ENCODE results near the gene CFAP90. TPM values are rescaled to one million over a fixed set of nuclear protein-coding genes. Genes with fewer than 3 reads are reported as not detected.

CFAP90 gene
- total RNA-seq, 4 donors from 2014 or later = not detected

DNA sequence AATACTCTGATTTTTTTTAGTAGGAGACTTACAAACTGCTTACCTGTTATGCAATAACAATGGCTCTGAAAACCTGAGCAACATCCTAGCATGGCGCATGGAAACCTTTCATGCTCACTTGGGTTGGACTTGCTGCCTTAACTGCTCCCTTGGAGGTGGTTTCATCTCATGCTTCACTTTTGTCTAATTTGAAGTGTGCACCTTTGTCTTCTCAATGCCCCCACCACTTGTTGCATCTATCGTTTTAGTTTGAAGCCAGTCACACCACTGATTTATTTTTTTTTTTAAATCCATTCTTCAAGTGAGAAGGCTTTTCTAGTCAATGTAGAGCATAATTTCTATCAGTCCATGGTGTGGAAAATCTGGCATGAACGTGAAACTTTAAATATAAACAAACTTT, 63.2 kb downstream of the CFAP90 start:
- peaks cover 0 to 16% of the 10 kb centered on the region in 2 donors for H3K36me3 ChIP-seq
- no peaks in the 10 kb centered on the region for H3K9me3 ChIP-seq
- no peaks in the 10 kb centered on the region for H3K4me1 ChIP-seq
- H3K27me3 ChIP-seq = no peaks in the 10 kb centered on the region
- DNase-seq (no peak), ATAC-seq (no peak)
- TF ChIP-seq, protein P1, sequence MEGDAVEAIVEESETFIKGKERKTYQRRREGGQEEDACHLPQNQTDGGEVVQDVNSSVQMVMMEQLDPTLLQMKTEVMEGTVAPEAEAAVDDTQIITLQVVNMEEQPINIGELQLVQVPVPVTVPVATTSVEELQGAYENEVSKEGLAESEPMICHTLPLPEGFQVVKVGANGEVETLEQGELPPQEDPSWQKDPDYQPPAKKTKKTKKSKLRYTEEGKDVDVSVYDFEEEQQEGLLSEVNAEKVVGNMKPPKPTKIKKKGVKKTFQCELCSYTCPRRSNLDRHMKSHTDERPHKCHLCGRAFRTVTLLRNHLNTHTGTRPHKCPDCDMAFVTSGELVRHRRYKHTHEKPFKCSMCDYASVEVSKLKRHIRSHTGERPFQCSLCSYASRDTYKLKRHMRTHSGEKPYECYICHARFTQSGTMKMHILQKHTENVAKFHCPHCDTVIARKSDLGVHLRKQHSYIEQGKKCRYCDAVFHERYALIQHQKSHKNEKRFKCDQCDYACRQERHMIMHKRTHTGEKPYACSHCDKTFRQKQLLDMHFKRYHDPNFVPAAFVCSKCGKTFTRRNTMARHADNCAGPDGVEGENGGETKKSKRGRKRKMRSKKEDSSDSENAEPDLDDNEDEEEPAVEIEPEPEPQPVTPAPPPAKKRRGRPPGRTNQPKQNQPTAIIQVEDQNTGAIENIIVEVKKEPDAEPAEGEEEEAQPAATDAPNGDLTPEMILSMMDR (IDR thresholded peaks at IDR 0.05 in 4 of 5, conservative IDR thresholded peaks at IDR 0.05 in 1 of 5) = no peak
- no peak for TF ChIP-seq POLR2A (IDR thresholded peaks at IDR 0.05)
- intact Hi-C loops (cut with DNase I; ENCODE audit: low total_unique reads) (no loop called here), in situ Hi-C loops (cut with MboI; ENCODE audit: low sequenced_read_pairs in 4 of 4) (no loop called here)
- H3K27ac ChIP-seq = no peak overlapping the region
- H3K4me3 ChIP-seq = no peak overlapping the region

DNA sequence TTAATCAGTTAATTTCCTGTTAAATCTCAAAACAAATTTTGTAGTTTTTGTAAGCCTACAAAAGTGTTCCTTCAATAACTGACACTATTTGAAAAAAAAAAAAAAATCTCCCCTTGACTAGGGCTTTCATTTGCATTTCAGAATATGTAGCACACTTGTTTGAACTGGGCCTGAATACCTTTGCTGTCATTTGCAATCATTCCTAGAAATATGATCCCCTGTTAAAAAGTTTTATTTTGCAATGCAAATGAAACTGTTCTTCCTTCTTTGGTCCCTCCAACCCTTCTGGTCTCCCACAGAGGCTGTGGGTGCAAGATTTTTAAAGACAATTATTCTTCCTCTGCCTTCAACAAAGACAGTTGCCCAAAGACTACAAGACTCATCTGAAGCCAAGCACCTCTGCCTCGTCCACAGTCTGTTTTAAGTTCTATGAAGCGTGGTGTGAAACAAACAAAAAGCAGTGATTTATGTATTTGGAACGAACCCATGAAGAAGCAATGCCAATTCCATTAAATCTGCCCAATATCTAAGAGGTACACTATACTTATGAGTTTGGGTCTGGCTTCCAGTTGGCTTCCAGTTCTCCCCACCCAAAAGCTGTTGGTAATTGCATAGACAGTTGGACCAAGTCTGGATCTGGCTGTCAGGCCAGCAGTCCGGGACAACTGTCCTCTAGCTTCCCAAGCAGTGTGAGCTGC, 66.1 kb downstream of the CFAP90 start:
- ATAC-seq (no peak), DNase-seq (no peak)
- in situ Hi-C loops (cut with MboI; ENCODE audit: low sequenced_read_pairs in 4 of 4) = no loop called here
- TF ChIP-seq, protein P1 (IDR thresholded peaks at IDR 0.05 in 4 of 5, conservative IDR thresholded peaks at IDR 0.05 in 1 of 5) = no peak
- no peak for TF ChIP-seq POLR2A (IDR thresholded peaks at IDR 0.05)
- no peaks in the 10 kb centered on the region for H3K27me3 ChIP-seq
- peaks cover 0 to 16% of the 10 kb centered on the region in 2 donors for H3K36me3 ChIP-seq
- H3K4me1 ChIP-seq = no peaks in the 10 kb centered on the region
- H3K27ac ChIP-seq = no peak overlapping the region
- H3K9me3 ChIP-seq = no peaks in the 10 kb centered on the region
- H3K4me3 ChIP-seq = no peak overlapping the region
- intact Hi-C loops (cut with DNase I; ENCODE audit: low total_unique reads) = no loop called here

DNA sequence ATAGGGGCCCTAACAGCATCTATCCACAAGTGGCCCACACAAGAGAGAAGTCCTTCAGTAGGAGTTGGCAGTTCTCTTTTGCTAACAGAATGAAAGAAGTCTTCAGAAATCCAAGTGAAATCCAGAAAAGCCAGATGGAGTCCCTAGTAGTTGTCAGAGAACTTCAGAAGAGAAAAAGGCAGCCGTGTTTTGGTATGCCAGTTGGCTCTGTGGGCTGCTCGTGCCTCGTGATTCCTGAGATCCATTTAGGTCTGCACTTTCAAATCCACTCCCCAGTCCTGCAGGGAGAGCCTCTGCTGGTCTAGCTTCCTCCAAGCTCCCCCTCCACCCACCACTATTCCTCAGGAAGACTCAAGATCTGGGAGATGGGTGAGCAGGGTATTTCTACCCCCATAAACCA, 69.0 kb downstream of the CFAP90 start:
- no peak for DNase-seq
- intact Hi-C loops (cut with DNase I; ENCODE audit: low total_unique reads) = no loop called here
- no peaks in the 10 kb centered on the region for H3K27me3 ChIP-seq
- TF ChIP-seq POLR2A (IDR thresholded peaks at IDR 0.05) = no peak
- TF ChIP-seq, protein P1 (IDR thresholded peaks at IDR 0.05 in 4 of 5, conservative IDR thresholded peaks at IDR 0.05 in 1 of 5) = no peak
- H3K9me3 ChIP-seq = no peaks in the 10 kb centered on the region
- no peak for ATAC-seq
- no peaks in the 10 kb centered on the region for H3K4me1 ChIP-seq
- no peak overlapping the region for H3K4me3 ChIP-seq
- in situ Hi-C loops (cut with MboI; ENCODE audit: low sequenced_read_pairs in 4 of 4) = no loop called here
- H3K27ac ChIP-seq = no peak overlapping the region
- H3K36me3 ChIP-seq = peaks cover 0 to 16% of the 10 kb centered on the region in 2 donors

Other genes starting within 250 kb of the CFAP90 start
- 1 to 10 TPM; 6.8 to 9.4 (median 7.3) TPM for gene FASTKD3, start 17.9 kb upstream of the CFAP90 start, total RNA-seq
- 10 to 100 TPM; 27.9 to 75.1 (median 50.8) TPM for gene MTRR, start 18.0 kb upstream of the CFAP90 start, total RNA-seq

Measured in gastrocnemius medialis (tissue), 4 donors.